IPS-11a (cell line): ENCODE data around the gene METAP1D.

Experiments
- H3K4me3 ChIP-seq: one replicate; pipeline ENCODE4 v1.5.1; 2013; ENCODE audit warnings: low read depth, low read length, control low read depth

Gene METAP1D

GRCh38 chr2:172128484-172128883 is 128.7 kb downstream of the METAP1D start:
- no peak overlapping the region for H3K4me3 ChIP-seq

- H3K4me3 ChIP-seq, result no peak overlapping the region
These were observed 129.7 kb downstream of the METAP1D start for GRCh38 chr2:172129404-172129803.
